Right lobe of liver (tissue), 4 donors: ENCODE measurements around the gene GH2.
"Not testable (repeated sequence)": the region's sequence is repeated elsewhere in the genome, so short reads cannot be mapped to it uniquely, and the experiment has no call there.

Experiments used
- CTCF ChIP-seq, 4 donors: fragments of 200-600 bp in 3 of 4; fragments of 450-650 bp in 1 of 4; IDR thresholded peaks; one replicate each; pipeline versions ENCODE4 v1.5.1 to v1.8.0; 2016 to 2022; ENCODE audit warnings: antibody characterized with exemption in 4 of 4, mild to moderate bottlenecking in 2 of 4
- POLR2A ChIP-seq: fragments of 450-650 bp; IDR thresholded peaks from one replicate; pipeline ENCODE4 v1.6.1; 2017; ENCODE audit warnings: antibody characterized with exemption, mild to moderate bottlenecking
- donor health status: DM: no; HTN: no; CAD: no.
- donor health status: DM: no; HTN: no; CAD: no.
- donor health status: DM: no; HTN: yes; CAD: no.

- not testable (repeated sequence) for TF ChIP-seq CTCF (IDR thresholded peaks at IDR 0.05); POLR2A
These were observed 20.2 kb upstream of the GH2 start for GRCh38 chr17:63901971-63902370.
